ENCODE measurements around the gene NENF.
A peak's percentile ranks its signal among the peaks of the same experiment; 100 is the strongest.

The NENF gene

GRCh38 chr1:212410231-212410820, 22.4 kb upstream of the NENF start:
- Histone ChIP-seq H3K27ac (ENCODE audit: low read depth in 2 of 2, low read length in 2 of 2) (no peak overlapping the region), H3K4me1 (ENCODE audit: control insufficient read depth in 2 of 2, insufficient read depth in 2 of 2, low read length in 2 of 2) (peaks cover 6% of the 10 kb centered on the region in 2 donors), H3K9me3 (ENCODE audit: control insufficient read depth in 2 of 2, low read length in 2 of 2) (no peaks in the 10 kb centered on the region), H3K27me3 (ENCODE audit: control insufficient read depth in 2 of 2, insufficient read depth in 2 of 2, low read length in 2 of 2) (no peaks in the 10 kb centered on the region), H3K36me3 (ENCODE audit: control insufficient read depth in 2 of 2, insufficient read depth in 2 of 2, low read length in 2 of 2) (peaks cover 9 to 22% of the 10 kb centered on the region in 2 donors), H3K9ac (ENCODE audit: low read depth in 1 of 2, low read length in 2 of 2) (no peak overlapping the region), H3K4me3 (ENCODE audit: low read length in 2 of 2) (no peak overlapping the region)

GRCh38 chr1:212412374-212412773, 20.3 kb upstream of the NENF start:
- Histone ChIP-seq H3K27me3 (ENCODE audit: control insufficient read depth in 2 of 2, insufficient read depth in 2 of 2, low read length in 2 of 2) (no peaks in the 10 kb centered on the region), H3K9ac (ENCODE audit: low read depth in 1 of 2, low read length in 2 of 2) (no peak overlapping the region), H3K9me3 (ENCODE audit: control insufficient read depth in 2 of 2, low read length in 2 of 2) (no peaks in the 10 kb centered on the region), H3K36me3 (ENCODE audit: control insufficient read depth in 2 of 2, insufficient read depth in 2 of 2, low read length in 2 of 2) (peaks cover 9 to 16% of the 10 kb centered on the region in 2 donors), H3K27ac (ENCODE audit: low read depth in 2 of 2, low read length in 2 of 2) (no peak overlapping the region), H3K4me3 (ENCODE audit: low read length in 2 of 2) (no peak overlapping the region), H3K4me1 (ENCODE audit: control insufficient read depth in 2 of 2, insufficient read depth in 2 of 2, low read length in 2 of 2) (peaks cover 6% of the 10 kb centered on the region in 2 donors)

GRCh38 chr1:212413902-212414327, 18.8 kb upstream of the NENF start:
- Histone ChIP-seq H3K36me3 (ENCODE audit: control insufficient read depth in 2 of 2, insufficient read depth in 2 of 2, low read length in 2 of 2) (peaks cover 9 to 16% of the 10 kb centered on the region in 2 donors), H3K4me1 (ENCODE audit: control insufficient read depth in 2 of 2, insufficient read depth in 2 of 2, low read length in 2 of 2) (peaks cover 6% of the 10 kb centered on the region in 2 donors), H3K9me3 (ENCODE audit: control insufficient read depth in 2 of 2, low read length in 2 of 2) (no peaks in the 10 kb centered on the region)

GRCh38 chr1:212414328-212415106, 18.2 kb upstream of the NENF start, which contains the start of gene PACC1:
PACC1 (minus strand) TSS chr1:212414886; CDS start chr1:212414757, 129 bp downstream.
- H3K27me3 ChIP-seq (ENCODE audit: control insufficient read depth in 2 of 2, insufficient read depth in 2 of 2, low read length in 2 of 2), result no peaks in the 10 kb centered on the region
- peaks cover 8 to 10% of the 10 kb centered on the region in 2 donors for H3K36me3 ChIP-seq (ENCODE audit: control insufficient read depth in 2 of 2, insufficient read depth in 2 of 2, low read length in 2 of 2)
- H3K27ac ChIP-seq (ENCODE audit: low read depth in 2 of 2, low read length in 2 of 2), result peak within 1 kb of the TSS; percentile 25 to 65
- peaks cover 6% of the 10 kb centered on the region in 2 donors for H3K4me1 ChIP-seq (ENCODE audit: control insufficient read depth in 2 of 2, insufficient read depth in 2 of 2, low read length in 2 of 2)
- H3K9me3 ChIP-seq (ENCODE audit: control insufficient read depth in 2 of 2, low read length in 2 of 2), result no peaks in the 10 kb centered on the region
- H3K4me3 ChIP-seq (ENCODE audit: low read length in 2 of 2), result peak within 1 kb of the TSS; percentile 84 to 92
- peak within 1 kb of the TSS; percentile 60 to 68 for H3K9ac ChIP-seq (ENCODE audit: low read depth in 1 of 2, low read length in 2 of 2)

More at GRCh38 chr1:212413902-212414327, 18.8 kb upstream of the NENF start:
- peak overlapping the region in 1 of 2 donors; percentile 65 for H3K27ac ChIP-seq (ENCODE audit: low read depth in 2 of 2, low read length in 2 of 2)
- H3K4me3 ChIP-seq (ENCODE audit: low read length in 2 of 2), result peak overlapping the region; percentile 84 to 92
- no peaks in the 10 kb centered on the region for H3K27me3 ChIP-seq (ENCODE audit: control insufficient read depth in 2 of 2, insufficient read depth in 2 of 2, low read length in 2 of 2)
- peak overlapping the region; percentile 56 to 68 for H3K9ac ChIP-seq (ENCODE audit: low read depth in 1 of 2, low read length in 2 of 2)

GRCh38 chr1:212415107-212415841, 17.4 kb upstream of the NENF start:
- Histone ChIP-seq H3K9ac (ENCODE audit: low read depth in 1 of 2, low read length in 2 of 2) (peak overlapping the region in 1 of 2 donors; percentile 68), H3K27me3 (ENCODE audit: control insufficient read depth in 2 of 2, insufficient read depth in 2 of 2, low read length in 2 of 2) (no peaks in the 10 kb centered on the region), H3K4me3 (ENCODE audit: low read length in 2 of 2) (peak overlapping the region; percentile 84 to 92), H3K4me1 (ENCODE audit: control insufficient read depth in 2 of 2, insufficient read depth in 2 of 2, low read length in 2 of 2) (peaks cover 6% of the 10 kb centered on the region in 2 donors), H3K36me3 (ENCODE audit: control insufficient read depth in 2 of 2, insufficient read depth in 2 of 2, low read length in 2 of 2) (peaks cover 2 to 4% of the 10 kb centered on the region in 2 donors), H3K9me3 (ENCODE audit: control insufficient read depth in 2 of 2, low read length in 2 of 2) (no peaks in the 10 kb centered on the region), H3K27ac (ENCODE audit: low read depth in 2 of 2, low read length in 2 of 2) (peak overlapping the region; percentile 23 to 65)

GRCh38 chr1:212421165-212421564, 11.6 kb upstream of the NENF start:
- no peak overlapping the region for H3K27ac ChIP-seq (ENCODE audit: low read depth in 2 of 2, low read length in 2 of 2)
- H3K9me3 ChIP-seq (ENCODE audit: control insufficient read depth in 2 of 2, low read length in 2 of 2), result no peaks in the 10 kb centered on the region
- no peaks in the 10 kb centered on the region for H3K27me3 ChIP-seq (ENCODE audit: control insufficient read depth in 2 of 2, insufficient read depth in 2 of 2, low read length in 2 of 2)
- H3K9ac ChIP-seq (ENCODE audit: low read depth in 1 of 2, low read length in 2 of 2), result no peak overlapping the region
- H3K4me1 ChIP-seq (ENCODE audit: control insufficient read depth in 2 of 2, insufficient read depth in 2 of 2, low read length in 2 of 2), result no peaks in the 10 kb centered on the region
- H3K4me3 ChIP-seq (ENCODE audit: low read length in 2 of 2), result no peak overlapping the region
- H3K36me3 ChIP-seq (ENCODE audit: control insufficient read depth in 2 of 2, insufficient read depth in 2 of 2, low read length in 2 of 2), result no peaks in the 10 kb centered on the region

GRCh38 chr1:212423879-212424278, 8.8 kb upstream of the NENF start:
- no peaks in the 10 kb centered on the region for H3K27me3 ChIP-seq (ENCODE audit: control insufficient read depth in 2 of 2, insufficient read depth in 2 of 2, low read length in 2 of 2)
- H3K27ac ChIP-seq (ENCODE audit: low read depth in 2 of 2, low read length in 2 of 2), result no peak overlapping the region
- H3K4me1 ChIP-seq (ENCODE audit: control insufficient read depth in 2 of 2, insufficient read depth in 2 of 2, low read length in 2 of 2), result no peaks in the 10 kb centered on the region
- no peaks in the 10 kb centered on the region for H3K9me3 ChIP-seq (ENCODE audit: control insufficient read depth in 2 of 2, low read length in 2 of 2)
- H3K36me3 ChIP-seq (ENCODE audit: control insufficient read depth in 2 of 2, insufficient read depth in 2 of 2, low read length in 2 of 2), result no peaks in the 10 kb centered on the region
- H3K4me3 ChIP-seq (ENCODE audit: low read length in 2 of 2), result no peak overlapping the region
- no peak overlapping the region for H3K9ac ChIP-seq (ENCODE audit: low read depth in 1 of 2, low read length in 2 of 2)

- H3K36me3 ChIP-seq (ENCODE audit: control insufficient read depth in 2 of 2, insufficient read depth in 2 of 2, low read length in 2 of 2), result no peaks in the 10 kb centered on the region
- no peak overlapping the region for H3K4me3 ChIP-seq (ENCODE audit: low read length in 2 of 2)
- no peak overlapping the region for H3K9ac ChIP-seq (ENCODE audit: low read depth in 1 of 2, low read length in 2 of 2)
- H3K27ac ChIP-seq (ENCODE audit: low read depth in 2 of 2, low read length in 2 of 2), result no peak overlapping the region
- no peaks in the 10 kb centered on the region for H3K9me3 ChIP-seq (ENCODE audit: control insufficient read depth in 2 of 2, low read length in 2 of 2)
- peaks cover 9 to 19% of the 10 kb centered on the region in 2 donors for H3K4me1 ChIP-seq (ENCODE audit: control insufficient read depth in 2 of 2, insufficient read depth in 2 of 2, low read length in 2 of 2)
- H3K27me3 ChIP-seq (ENCODE audit: control insufficient read depth in 2 of 2, insufficient read depth in 2 of 2, low read length in 2 of 2), result no peaks in the 10 kb centered on the region
Observed at GRCh38 chr1:212428496-212428895, 4.2 kb upstream of the NENF start.

GRCh38 chr1:212430416-212430815, 2.3 kb upstream of the NENF start:
- Histone ChIP-seq H3K4me3 (ENCODE audit: low read length in 2 of 2) (no peak overlapping the region), H3K27ac (ENCODE audit: low read depth in 2 of 2, low read length in 2 of 2) (no peak overlapping the region), H3K9ac (ENCODE audit: low read depth in 1 of 2, low read length in 2 of 2) (no peak overlapping the region), H3K36me3 (ENCODE audit: control insufficient read depth in 2 of 2, insufficient read depth in 2 of 2, low read length in 2 of 2) (no peaks in the 10 kb centered on the region), H3K9me3 (ENCODE audit: control insufficient read depth in 2 of 2, low read length in 2 of 2) (no peaks in the 10 kb centered on the region), H3K27me3 (ENCODE audit: control insufficient read depth in 2 of 2, insufficient read depth in 2 of 2, low read length in 2 of 2) (no peaks in the 10 kb centered on the region), H3K4me1 (ENCODE audit: control insufficient read depth in 2 of 2, insufficient read depth in 2 of 2, low read length in 2 of 2) (peaks cover 9 to 22% of the 10 kb centered on the region in 2 donors)

Measured in mucosa of rectum (tissue), 2 donors.